H9 (cell line): Measurements from ENCODE around the gene STMN3. TPM values are rescaled to one million over a fixed set of nuclear protein-coding genes. Genes with fewer than 3 reads are reported as not detected.

Experiments used
- DNase-seq: peaks from one replicate; pipeline ENCODE4 v3.0.0-alpha.2; 2017
- H2AFZ ChIP-seq: one replicate; pipeline ENCODE4 v1.6.1; 2013; ENCODE audit warnings: mild to moderate bottlenecking, low read length, control low read depth, moderate library complexity
- H2AK5ac ChIP-seq: 2 replicates; pipeline ENCODE4 v1.6.1; 2013; ENCODE audit warnings: low read length, control low read depth, mixed read lengths; ENCODE audit not compliant: insufficient read length
- H2BK120ac ChIP-seq: one replicate; pipeline ENCODE4 v1.6.1; 2013; ENCODE audit warnings: low read depth, mild to moderate bottlenecking, low read length, control low read depth, inconsistent platforms; ENCODE audit not compliant: poor library complexity, severe bottlenecking
- H2BK12ac ChIP-seq: 2 replicates; pipeline ENCODE4 v1.6.1; 2013; ENCODE audit warnings: low read length, control low read depth, mixed read lengths, low read depth; ENCODE audit not compliant: insufficient read length
- H2BK15ac ChIP-seq: 2 replicates; pipeline ENCODE4 v1.6.1; 2013; ENCODE audit warnings: low read depth, low read length, control low read depth
- H2BK20ac ChIP-seq: one replicate; pipeline ENCODE4 v1.6.1; 2013; ENCODE audit warnings: low read depth, mild to moderate bottlenecking, low read length, control low read depth, inconsistent platforms; ENCODE audit not compliant: poor library complexity, severe bottlenecking
- H2BK5ac ChIP-seq: 2 replicates; pipeline ENCODE4 v1.6.1; 2013; ENCODE audit warnings: low read length, control low read depth, mixed read lengths; ENCODE audit not compliant: insufficient read length
- H3K14ac ChIP-seq: 2 replicates; pipeline ENCODE4 v1.6.1; 2013; ENCODE audit warnings: low read length, control low read depth; ENCODE audit not compliant: insufficient read depth
- H3K18ac ChIP-seq: 2 replicates; pipeline ENCODE4 v1.6.1; 2013; ENCODE audit warnings: low read depth, mild to moderate bottlenecking, mixed read lengths, low read length, control low read depth; ENCODE audit not compliant: insufficient read length
- H3K23ac ChIP-seq: 2 replicates; pipeline ENCODE4 v1.6.1; 2013; ENCODE audit warnings: low read length, control low read depth, mixed read lengths, low read depth; ENCODE audit not compliant: insufficient read length
- H3K23me2 ChIP-seq: 2 replicates; pipeline ENCODE4 v1.6.1; 2013; ENCODE audit warnings: low read depth, mild to moderate bottlenecking, mixed read lengths, low read length, control low read depth; ENCODE audit not compliant: insufficient read length, poor library complexity, severe bottlenecking
- H3K27ac ChIP-seq: 2 replicates; pipeline ENCODE4 v1.5.1; 2013; ENCODE audit warnings: low read length, control low read depth, mixed read lengths, low read depth; ENCODE audit not compliant: insufficient read length
- H3K27me3 ChIP-seq: 2 replicates; pipeline ENCODE4 v1.6.1; 2013; ENCODE audit warnings: low read length, control low read depth, inconsistent platforms; ENCODE audit not compliant: insufficient read depth
- H3K4ac ChIP-seq: 2 replicates; pipeline ENCODE4 v1.6.1; 2013; ENCODE audit warnings: low read depth, mild to moderate bottlenecking, control low read depth, inconsistent platforms, low read length, moderate library complexity
- H3K4me1 ChIP-seq: 2 replicates; pipeline ENCODE4 v1.6.1; 2013; ENCODE audit warnings: low read length, control low read depth, inconsistent platforms; ENCODE audit not compliant: insufficient read depth
- H3K4me2 ChIP-seq: 2 replicates; pipeline ENCODE4 v1.6.1; 2013; ENCODE audit warnings: low read length, control low read depth, mixed read lengths; ENCODE audit not compliant: insufficient read length, insufficient read depth
- H3K56ac ChIP-seq: 2 replicates; pipeline ENCODE4 v1.6.1; 2013; ENCODE audit warnings: low read depth, mild to moderate bottlenecking, mixed read lengths, low read length, control low read depth; ENCODE audit not compliant: insufficient read length
- H3K79me1 ChIP-seq: 2 replicates; pipeline ENCODE4 v1.6.1; 2013; ENCODE audit warnings: low read depth, mild to moderate bottlenecking, moderate library complexity, low read length, control low read depth, inconsistent platforms; ENCODE audit not compliant: insufficient read depth, poor library complexity, severe bottlenecking
- H3K79me2 ChIP-seq: 2 replicates; pipeline ENCODE4 v1.6.1; 2013; ENCODE audit warnings: low read length, control low read depth, inconsistent platforms; ENCODE audit not compliant: insufficient read depth
- H3K9ac ChIP-seq: 2 replicates; pipeline ENCODE4 v1.6.1; 2013; ENCODE audit warnings: low read length, control low read depth, mixed read lengths; ENCODE audit not compliant: insufficient read length; ENCODE audit errors: extremely low read depth
- H3K9me3 ChIP-seq: one replicate; pipeline ENCODE4 v1.6.1; 2013; ENCODE audit warnings: low read depth, low read length, inconsistent platforms; ENCODE audit not compliant: control insufficient read depth
- H3T11ph ChIP-seq: one replicate; pipeline ENCODE4 v1.6.1; 2013; ENCODE audit warnings: mild to moderate bottlenecking, low read length, control low read depth, inconsistent platforms
- H4K20me1 ChIP-seq: one replicate; pipeline ENCODE4 v1.6.1; 2013; ENCODE audit not compliant: control insufficient read depth, insufficient read length, insufficient read depth
- H4K5ac ChIP-seq: 2 replicates; pipeline ENCODE4 v1.6.1; 2013; ENCODE audit warnings: low read depth, mild to moderate bottlenecking, mixed read lengths, low read length, control low read depth; ENCODE audit not compliant: insufficient read length
- H4K8ac ChIP-seq: replicated peaks from 2 replicates; pipeline ENCODE4 v1.6.1; 2013; ENCODE audit warnings: low read length, control low read depth, mixed read lengths, low read depth; ENCODE audit not compliant: insufficient read length
- H4K91ac ChIP-seq: 2 replicates; pipeline ENCODE4 v1.6.1; 2013; ENCODE audit warnings: low read depth, mild to moderate bottlenecking, moderate library complexity, mixed read lengths, low read length, control low read depth; ENCODE audit not compliant: insufficient read length
- H3K27ac Mint-ChIP-seq, 3 experiments: 2 replicates in 2 of 3; 3 replicates in 1 of 3; pipeline ENCODE4 v1.8.0; 2020 to 2021; ENCODE audit warnings: mixed read lengths in 3 of 3, mild to moderate bottlenecking in 1 of 3, moderate library complexity in 1 of 3
- H3K27me3 Mint-ChIP-seq: 2 replicates; pipeline ENCODE4 v1.8.0; 2021; ENCODE audit warnings: low read depth, mild to moderate bottlenecking, moderate library complexity, mixed read lengths
- H3K36me3 Mint-ChIP-seq, 3 experiments: 2 replicates in 2 of 3; 3 replicates in 1 of 3; pipeline ENCODE4 v1.8.0; 2020 to 2021; ENCODE audit warnings: low read depth in 3 of 3, mixed read lengths in 3 of 3; ENCODE audit not compliant: insufficient read depth in 1 of 3
- H3K4me1 Mint-ChIP-seq, 2 experiments: 2 replicates each; pipeline ENCODE4 v1.8.0; 2020; ENCODE audit warnings: mixed read lengths in 2 of 2
- H3K4me3 Mint-ChIP-seq, 2 experiments: 2 replicates in 1 of 2; 3 replicates in 1 of 2; pipeline ENCODE4 v1.8.0; 2020 to 2021; ENCODE audit warnings: mild to moderate bottlenecking in 2 of 2, mixed read lengths in 2 of 2, moderate library complexity in 1 of 2
- H3K9me3 Mint-ChIP-seq, 2 experiments: 2 replicates in 1 of 2; 3 replicates in 1 of 2; pipeline ENCODE4 v1.8.0; 2020; ENCODE audit warnings: mild to moderate bottlenecking in 2 of 2, mixed read lengths in 2 of 2, moderate library complexity in 1 of 2
- WGBS: extraction: QIAGEN DNeasy Blood & Tissue Kit; methylation state at CpG from one replicate; pipeline ENCODE4 v1.1.7; 2013; ENCODE audit warnings: missing lambda C conversion rate, low lambda C conversion rate, mixed read lengths; ENCODE audit not compliant: insufficient read length; ENCODE audit errors: extremely low coverage; 5-methylcytosine and 5-hydroxymethylcytosine counted together
- total RNA-seq: library from RNA; stranded (reverse); gene quantifications from 2 replicates; pipeline ENCODE4 v1.2.1, GENCODE V29; 2021
- TF ChIP-seq, protein P1 (sequence below): fragments of 200-600 bp; sonication (generic); conservative IDR thresholded peaks from 3 replicates; pipeline ENCODE4 v1.8.0; 2021; ENCODE audit warnings: antibody characterized with exemption, mild to moderate bottlenecking

The STMN3 gene
- total RNA-seq, 1 experiment from 2014 or later = 54.0 TPM

- Histone ChIP-seq H3K14ac (no peak overlapping the region), H2BK12ac (no peak overlapping the region), H3K4me1 (no peaks in the 10 kb centered on the region; the same call in 1 of the 2 replicates), H4K5ac (no peak overlapping the region), H2BK5ac (no peak overlapping the region), H3K9me3 (no peaks in the 10 kb centered on the region), H3T11ph (no peak overlapping the region), H2AFZ (no peak overlapping the region), H3K9ac (no peak overlapping the region), H3K79me1 (no peaks in the 10 kb centered on the region), H3K27me3 (no peaks in the 10 kb centered on the region; the same call in 1 of the 2 replicates), H3K27ac (no peak overlapping the region), H3K4me2 (no peak overlapping the region), H3K4ac (no peak overlapping the region), H2BK120ac (no peak overlapping the region), H3K18ac (no peak overlapping the region), H3K56ac (no peak overlapping the region), H2BK20ac (no peak overlapping the region), H3K23ac (no peak overlapping the region), H3K23me2 (peaks cover 7% of the 10 kb centered on the region), H2BK15ac (no peak overlapping the region), H3K79me2 (no peaks in the 10 kb centered on the region), H4K91ac (no peak overlapping the region), H2AK5ac (no peak overlapping the region), H4K8ac (no peak overlapping the region), H4K20me1 (no peaks in the 10 kb centered on the region)
- Mint-ChIP-seq H3K4me1 (peaks cover 7 to 18% of the 10 kb centered on the region in 2 experiments), H3K36me3 (peaks cover 21 to 53% (median 45%) of the 10 kb centered on the region in 3 experiments), H3K27ac (no peak overlapping the region), H3K27me3 (no peaks in the 10 kb centered on the region), H3K9me3 (no peaks in the 10 kb centered on the region), H3K4me3 (no peak overlapping the region; a peak in 1 of 5 replicates)
- TF ChIP-seq, protein P1, sequence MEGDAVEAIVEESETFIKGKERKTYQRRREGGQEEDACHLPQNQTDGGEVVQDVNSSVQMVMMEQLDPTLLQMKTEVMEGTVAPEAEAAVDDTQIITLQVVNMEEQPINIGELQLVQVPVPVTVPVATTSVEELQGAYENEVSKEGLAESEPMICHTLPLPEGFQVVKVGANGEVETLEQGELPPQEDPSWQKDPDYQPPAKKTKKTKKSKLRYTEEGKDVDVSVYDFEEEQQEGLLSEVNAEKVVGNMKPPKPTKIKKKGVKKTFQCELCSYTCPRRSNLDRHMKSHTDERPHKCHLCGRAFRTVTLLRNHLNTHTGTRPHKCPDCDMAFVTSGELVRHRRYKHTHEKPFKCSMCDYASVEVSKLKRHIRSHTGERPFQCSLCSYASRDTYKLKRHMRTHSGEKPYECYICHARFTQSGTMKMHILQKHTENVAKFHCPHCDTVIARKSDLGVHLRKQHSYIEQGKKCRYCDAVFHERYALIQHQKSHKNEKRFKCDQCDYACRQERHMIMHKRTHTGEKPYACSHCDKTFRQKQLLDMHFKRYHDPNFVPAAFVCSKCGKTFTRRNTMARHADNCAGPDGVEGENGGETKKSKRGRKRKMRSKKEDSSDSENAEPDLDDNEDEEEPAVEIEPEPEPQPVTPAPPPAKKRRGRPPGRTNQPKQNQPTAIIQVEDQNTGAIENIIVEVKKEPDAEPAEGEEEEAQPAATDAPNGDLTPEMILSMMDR = no peak
- WGBS = no CpG with 5 or more reads among the region's 9 CpGs
- no peak for DNase-seq
Observed at GRCh38 chr20:63662813-63663189, 9.6 kb upstream of the STMN3 start.
